ENCODE measurements around the gene MAPK8IP3.

DNA sequence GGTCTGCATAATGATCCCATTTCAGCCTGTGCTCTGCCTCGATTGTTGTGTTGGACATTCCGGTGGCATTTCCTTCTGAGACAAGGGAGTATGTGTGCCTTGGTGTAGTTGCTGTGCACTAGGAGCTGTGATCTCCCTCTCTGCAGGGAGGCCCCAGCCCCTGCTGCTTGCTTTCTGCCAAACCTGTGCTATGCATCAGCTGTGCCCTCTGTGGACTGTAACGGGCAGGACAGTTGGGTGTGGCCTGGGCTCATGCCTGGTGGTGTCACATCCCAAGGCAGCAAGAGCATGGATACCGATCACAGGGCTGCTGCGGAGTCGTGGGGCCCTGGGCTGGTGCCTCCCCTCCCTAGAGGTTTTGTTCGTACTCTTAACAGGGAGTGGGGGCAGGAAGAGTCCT, 31.7 kb upstream of the MAPK8IP3 start:
- TF ChIP-seq, protein P1, sequence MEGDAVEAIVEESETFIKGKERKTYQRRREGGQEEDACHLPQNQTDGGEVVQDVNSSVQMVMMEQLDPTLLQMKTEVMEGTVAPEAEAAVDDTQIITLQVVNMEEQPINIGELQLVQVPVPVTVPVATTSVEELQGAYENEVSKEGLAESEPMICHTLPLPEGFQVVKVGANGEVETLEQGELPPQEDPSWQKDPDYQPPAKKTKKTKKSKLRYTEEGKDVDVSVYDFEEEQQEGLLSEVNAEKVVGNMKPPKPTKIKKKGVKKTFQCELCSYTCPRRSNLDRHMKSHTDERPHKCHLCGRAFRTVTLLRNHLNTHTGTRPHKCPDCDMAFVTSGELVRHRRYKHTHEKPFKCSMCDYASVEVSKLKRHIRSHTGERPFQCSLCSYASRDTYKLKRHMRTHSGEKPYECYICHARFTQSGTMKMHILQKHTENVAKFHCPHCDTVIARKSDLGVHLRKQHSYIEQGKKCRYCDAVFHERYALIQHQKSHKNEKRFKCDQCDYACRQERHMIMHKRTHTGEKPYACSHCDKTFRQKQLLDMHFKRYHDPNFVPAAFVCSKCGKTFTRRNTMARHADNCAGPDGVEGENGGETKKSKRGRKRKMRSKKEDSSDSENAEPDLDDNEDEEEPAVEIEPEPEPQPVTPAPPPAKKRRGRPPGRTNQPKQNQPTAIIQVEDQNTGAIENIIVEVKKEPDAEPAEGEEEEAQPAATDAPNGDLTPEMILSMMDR (IDR thresholded peaks at IDR 0.05; ENCODE audit: low read depth, low read length, poor library complexity, severe bottlenecking), result no peak
- no peak for TF ChIP-seq EZH2phosphoT487 (IDR thresholded peaks at IDR 0.05; ENCODE audit: borderline replicate concordance, low read length)

Data from DOHH2 (cell line).